ENCODE data around the gene SCYGR2. TPM values are rescaled to one million over a fixed set of nuclear protein-coding genes. Genes with fewer than 3 reads are reported as not detected.
A peak's percentile ranks its signal among the peaks of the same experiment; 100 is the strongest.

SCYGR2 gene
- total and polyA plus RNA-seq, 2 donors (not counting 3 experiments of a cell fraction or from before 2014, with no cell fraction given) = not detected

DNA sequence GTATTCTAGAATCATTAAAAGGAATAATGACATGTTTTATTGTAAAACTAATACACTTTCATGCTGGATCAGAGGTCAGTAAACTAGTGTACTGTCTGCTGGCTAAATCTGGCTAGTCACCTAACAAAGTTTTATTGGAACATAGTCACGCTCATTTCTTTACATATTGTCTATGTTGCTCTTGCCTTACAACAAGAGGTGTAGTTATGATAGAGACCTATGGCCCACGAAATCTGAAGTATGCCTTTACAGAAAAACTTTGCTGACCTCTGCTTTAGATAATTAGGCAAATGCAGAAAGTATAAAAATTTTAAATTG lies 29.9 kb upstream of the SCYGR2 start:
- Histone ChIP-seq H3K4me1 (ENCODE audit: control insufficient read depth, extremely low read depth, insufficient read depth, low read length) (no peaks in the 10 kb centered on the region), H3K9me1 (replicated peaks; ENCODE audit: control insufficient read depth, extremely low read depth, insufficient read depth, low read length) (no peaks in the 10 kb centered on the region), H3K27me3 (ENCODE audit: control insufficient read depth in 2 of 2, insufficient read depth in 2 of 2, low read length in 2 of 2) (no peaks in the 10 kb centered on the region), H4K20me1 (replicated peaks; ENCODE audit: control insufficient read depth, extremely low read depth, insufficient read depth, low read length) (no peaks in the 10 kb centered on the region), H3K9ac (replicated peaks; ENCODE audit: extremely low read depth, insufficient read depth, low read length) (no peak overlapping the region), H2AFZ (ENCODE audit: low read depth, low read length) (no peak overlapping the region), H3K27ac (ENCODE audit: insufficient read depth, low read depth, low read length) (no peak overlapping the region), H3K4me2 (ENCODE audit: insufficient read depth, low read length) (no peak overlapping the region), H3K79me2 (ENCODE audit: control insufficient read depth, insufficient read depth, low read length) (no peaks in the 10 kb centered on the region), H3K36me3 (ENCODE audit: control insufficient read depth in 2 of 2, extremely low read depth in 1 of 2, insufficient read depth in 2 of 2, low read length in 2 of 2) (no peaks in the 10 kb centered on the region), H3K4me3 (replicated peaks in 1 of 3; ENCODE audit: insufficient read depth in 1 of 3, low read depth in 1 of 3, low read length in 3 of 3) (no peak overlapping the region), H3K9me3 (replicated peaks; ENCODE audit: control insufficient read depth, insufficient read depth, low read length) (no peaks in the 10 kb centered on the region)
- dilution Hi-C loops (cut with MboI; ENCODE audit: extremely low pct_ligation_motif_present, low sequenced_read_pairs) (no loop called here), intact Hi-C loops (cut with micrococcal nuclease) (loop anchor here (5.0 kb wide), 1 partner anchor 162 kb away; no protein-coding TSS in a partner anchor)
- DNase-seq (ENCODE audit: low read depth, low spot score) (no peak), FAIRE-seq (no peak)
- BruUV-seq (replicated peaks) = no TSS peak
- ChIA-PET POLR2A (interaction anchor here (0.7 kb wide), 1 partner anchor 197 kb away, joined by 3 read pairs; no protein-coding TSS in a partner anchor), CTCF (no interaction called here)
- TF ChIP-seq FOS (IDR thresholded peaks at IDR 0.05; ENCODE audit: borderline replicate concordance, insufficient read depth, low read length) (no peak), POLR2AphosphoS5 (IDR thresholded peaks at IDR 0.05; ENCODE audit: insufficient read depth, low read depth, low read length) (no peak), MYC (IDR thresholded peaks at IDR 0.05; ENCODE audit: low read depth, low read length) (no peak)

DNA sequence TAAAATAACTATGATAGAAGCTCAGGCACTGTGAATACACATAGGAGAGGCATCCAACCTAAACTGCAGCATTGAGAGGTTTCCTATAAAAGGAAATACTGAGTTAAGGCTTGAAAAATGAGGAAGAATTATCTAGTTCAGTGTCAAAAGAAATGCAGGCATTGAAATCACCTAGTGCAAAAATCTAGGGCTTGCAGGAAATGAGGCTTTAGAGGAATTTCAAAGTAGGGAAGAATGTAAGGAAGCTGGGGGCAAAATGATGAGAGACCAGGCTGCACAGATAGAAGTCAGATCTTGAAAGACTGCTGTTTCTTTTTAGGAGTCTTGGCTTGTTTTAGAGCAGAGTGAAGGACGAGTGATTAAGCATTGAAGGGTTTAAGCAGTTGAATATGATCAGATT lies 28.1 kb upstream of the SCYGR2 start:
- no peaks in the 10 kb centered on the region for H3K36me3 ChIP-seq (ENCODE audit: control insufficient read depth in 2 of 2, extremely low read depth in 1 of 2, insufficient read depth in 2 of 2, low read length in 2 of 2)
- CTCF ChIA-PET = interaction anchor here (1.0 to 1.5 kb wide), 3 partner anchors 8 to 195 kb away, joined by 3 to 4 read pairs (median 3); no protein-coding TSS in a partner anchor

More for the DNA sequence above, 28.1 kb upstream of the SCYGR2 start:
- dilution Hi-C loops (cut with MboI; ENCODE audit: extremely low pct_ligation_motif_present, low sequenced_read_pairs) (no loop called here), intact Hi-C loops (cut with micrococcal nuclease) (no loop called here)
- Histone ChIP-seq H3K4me2 (ENCODE audit: insufficient read depth, low read length) (no peak overlapping the region), H3K27me3 (ENCODE audit: control insufficient read depth in 2 of 2, insufficient read depth in 2 of 2, low read length in 2 of 2) (no peaks in the 10 kb centered on the region), H4K20me1 (replicated peaks; ENCODE audit: control insufficient read depth, extremely low read depth, insufficient read depth, low read length) (no peaks in the 10 kb centered on the region), H3K79me2 (ENCODE audit: control insufficient read depth, insufficient read depth, low read length) (no peaks in the 10 kb centered on the region), H3K4me3 (replicated peaks in 1 of 3; ENCODE audit: insufficient read depth in 1 of 3, low read depth in 1 of 3, low read length in 3 of 3) (no peak overlapping the region), H3K27ac (ENCODE audit: insufficient read depth, low read depth, low read length) (no peak overlapping the region), H3K4me1 (ENCODE audit: control insufficient read depth, extremely low read depth, insufficient read depth, low read length) (no peaks in the 10 kb centered on the region), H3K9me1 (replicated peaks; ENCODE audit: control insufficient read depth, extremely low read depth, insufficient read depth, low read length) (no peaks in the 10 kb centered on the region), H2AFZ (ENCODE audit: low read depth, low read length) (no peak overlapping the region), H3K9me3 (replicated peaks; ENCODE audit: control insufficient read depth, insufficient read depth, low read length) (no peaks in the 10 kb centered on the region), H3K9ac (replicated peaks; ENCODE audit: extremely low read depth, insufficient read depth, low read length) (no peak overlapping the region)
- peak; percentile 10 for DNase-seq (ENCODE audit: low read depth, low spot score)
- TF ChIP-seq EZH2 (IDR thresholded peaks at IDR 0.05; ENCODE audit: borderline replicate concordance, low read depth, low read length, severe bottlenecking) (no peak), POLR2A (IDR thresholded peaks at IDR 0.05; ENCODE audit: low read depth, low read length) (no peak), GATA2 (IDR thresholded peaks at IDR 0.05; ENCODE audit: insufficient read depth, insufficient read length, low read depth, low read length) (no peak), POLR2AphosphoS5 (IDR thresholded peaks at IDR 0.05; ENCODE audit: insufficient read depth, low read depth, low read length) (no peak), JUN (IDR thresholded peaks at IDR 0.05; ENCODE audit: borderline replicate concordance, insufficient read depth, insufficient read length, low read depth) (no peak), MYC (IDR thresholded peaks at IDR 0.05; ENCODE audit: low read depth, low read length) (no peak)
- TF ChIP-seq, protein P1, sequence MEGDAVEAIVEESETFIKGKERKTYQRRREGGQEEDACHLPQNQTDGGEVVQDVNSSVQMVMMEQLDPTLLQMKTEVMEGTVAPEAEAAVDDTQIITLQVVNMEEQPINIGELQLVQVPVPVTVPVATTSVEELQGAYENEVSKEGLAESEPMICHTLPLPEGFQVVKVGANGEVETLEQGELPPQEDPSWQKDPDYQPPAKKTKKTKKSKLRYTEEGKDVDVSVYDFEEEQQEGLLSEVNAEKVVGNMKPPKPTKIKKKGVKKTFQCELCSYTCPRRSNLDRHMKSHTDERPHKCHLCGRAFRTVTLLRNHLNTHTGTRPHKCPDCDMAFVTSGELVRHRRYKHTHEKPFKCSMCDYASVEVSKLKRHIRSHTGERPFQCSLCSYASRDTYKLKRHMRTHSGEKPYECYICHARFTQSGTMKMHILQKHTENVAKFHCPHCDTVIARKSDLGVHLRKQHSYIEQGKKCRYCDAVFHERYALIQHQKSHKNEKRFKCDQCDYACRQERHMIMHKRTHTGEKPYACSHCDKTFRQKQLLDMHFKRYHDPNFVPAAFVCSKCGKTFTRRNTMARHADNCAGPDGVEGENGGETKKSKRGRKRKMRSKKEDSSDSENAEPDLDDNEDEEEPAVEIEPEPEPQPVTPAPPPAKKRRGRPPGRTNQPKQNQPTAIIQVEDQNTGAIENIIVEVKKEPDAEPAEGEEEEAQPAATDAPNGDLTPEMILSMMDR (IDR thresholded peaks at IDR 0.05; ENCODE audit: extremely low read depth in 1 of 2, insufficient read depth in 1 of 2, low read depth in 1 of 2, low read length in 2 of 2) = no peak
- TF ChIP-seq, protein P2, sequence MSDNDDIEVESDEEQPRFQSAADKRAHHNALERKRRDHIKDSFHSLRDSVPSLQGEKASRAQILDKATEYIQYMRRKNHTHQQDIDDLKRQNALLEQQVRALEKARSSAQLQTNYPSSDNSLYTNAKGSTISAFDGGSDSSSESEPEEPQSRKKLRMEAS (IDR thresholded peaks at IDR 0.05; ENCODE audit: insufficient read depth, insufficient read length) = no peak
- FAIRE-seq = no peak
- BruUV-seq (replicated peaks) = no TSS peak
- POLR2A ChIA-PET = no interaction called here
